Endothelial cell of umbilical vein (primary cell): ENCODE data around the gene DEPDC5. TPM values are rescaled to one million over a fixed set of nuclear protein-coding genes. Genes with fewer than 3 reads are reported as not detected.

ENCODE experiments used
- BruUV-seq: library from RNA; stranded (reverse); fragments of 400-500 nt; replicated peaks from 2 replicates; lab custom pipeline; 2021; lab: Mats Ljungman, UMichigan
- CTCF ChIA-PET: fragments of 300-600, 350-600 bp; sonication (Branson Sonifier 250); formaldehyde crosslinking; loops from one replicate; lab custom pipeline; 2021; ENCODE audit warnings: antibody characterized with exemption, inconsistent platforms; lab: Charles Lee
- POLR2A ChIA-PET: fragments of 300-600, 350-600 bp; sonication (Branson Sonifier 250); formaldehyde crosslinking; loops from one replicate; lab custom pipeline; 2021; ENCODE audit warnings: antibody characterized with exemption, inconsistent platforms; lab: Charles Lee
- DNase-seq: peaks from one replicate; pipeline ENCODE4 v3.0.0-alpha.2; 2011; ENCODE audit warnings: low read depth, low spot score
- FAIRE-seq: peaks from 2 replicates; lab custom pipeline; 2011; peaks lifted over from hg19 to GRCh38; lab: Jason Lieb, UNC
- H2AFZ ChIP-seq: 2 replicates; pipeline ENCODE4 v1.6.0; 2012; ENCODE audit warnings: low read depth, low read length, control low read depth, inconsistent platforms
- H3K27ac ChIP-seq: 2 replicates; pipeline ENCODE4 v1.5.1; 2011; ENCODE audit warnings: low read depth, mild to moderate bottlenecking, control low read depth, low read length, moderate library complexity; ENCODE audit not compliant: insufficient read depth
- H3K27me3 ChIP-seq, 2 experiments: 2 replicates each; pipeline versions ENCODE4 v1.6.0 to v1.6.1; 2011; ENCODE audit warnings: low read length in 2 of 2, mixed read lengths in 1 of 2; ENCODE audit not compliant: control insufficient read depth in 2 of 2, insufficient read depth in 2 of 2
- H3K36me3 ChIP-seq, 2 experiments: 2 replicates in 1 of 2; 3 replicates in 1 of 2; pipeline ENCODE4 v1.5.1; 2011; ENCODE audit warnings: low read length in 2 of 2, mild to moderate bottlenecking in 1 of 2, moderate library complexity in 1 of 2; ENCODE audit not compliant: control insufficient read depth in 2 of 2, insufficient read depth in 2 of 2; ENCODE audit errors: extremely low read depth in 1 of 2
- H3K4me1 ChIP-seq: 3 replicates; pipeline ENCODE4 v1.5.1; 2011; ENCODE audit warnings: mild to moderate bottlenecking, low read length; ENCODE audit not compliant: control insufficient read depth, insufficient read depth; ENCODE audit errors: extremely low read depth
- H3K4me2 ChIP-seq: 2 replicates; pipeline ENCODE4 v1.6.1; 2011; ENCODE audit warnings: low read length, control low read depth, mixed read lengths; ENCODE audit not compliant: insufficient read depth
- H3K4me3 ChIP-seq, 3 experiments: fragments of 200-600 bp in 1 of 3; sonication (generic), shearing (Covaris generic) in 1 of 3; replicated peaks in 1 of 3; 2 replicates each; pipeline ENCODE4 v1.5.1; 2011 to 2016; ENCODE audit warnings: control low read depth in 3 of 3, low read length in 3 of 3, mild to moderate bottlenecking in 2 of 3, inconsistent platforms in 1 of 3, low read depth in 1 of 3, moderate library complexity in 1 of 3; ENCODE audit not compliant: insufficient read depth in 1 of 3
- H3K79me2 ChIP-seq: 2 replicates; pipeline ENCODE4 v1.6.0; 2012; ENCODE audit warnings: low read length, inconsistent platforms; ENCODE audit not compliant: control insufficient read depth, insufficient read depth
- H3K9ac ChIP-seq: replicated peaks from 2 replicates; pipeline ENCODE3; 2011; ENCODE audit warnings: low read length, control low read depth; ENCODE audit not compliant: insufficient read depth; ENCODE audit errors: extremely low read depth
- H3K9me1 ChIP-seq: replicated peaks from 3 replicates; pipeline ENCODE4 v1.6.0; 2011; ENCODE audit warnings: mild to moderate bottlenecking, low read length; ENCODE audit not compliant: control insufficient read depth, insufficient read depth; ENCODE audit errors: extremely low read depth
- H3K9me3 ChIP-seq: replicated peaks from 2 replicates; pipeline ENCODE4 v1.5.1; 2012; ENCODE audit warnings: low read length, inconsistent platforms; ENCODE audit not compliant: control insufficient read depth, insufficient read depth
- H4K20me1 ChIP-seq: replicated peaks from 2 replicates; pipeline ENCODE3; 2011; ENCODE audit warnings: mild to moderate bottlenecking, low read length; ENCODE audit not compliant: control insufficient read depth, insufficient read depth; ENCODE audit errors: extremely low read depth
- GATA2 ChIP-seq: IDR thresholded peaks from 2 replicates; pipeline ENCODE4 v1.7.0; 2011; ENCODE audit warnings: low read depth, mild to moderate bottlenecking, moderate library complexity, mixed read lengths, low read length; ENCODE audit not compliant: insufficient read length, insufficient read depth
- dilution Hi-C: fragments of 300-500 bp; cut with MboI; formaldehyde crosslinking; loops from one replicate; pipeline ENCODE4 v1.15.0; 2019; ENCODE audit warnings: low sequenced_read_pairs; ENCODE audit not compliant: extremely low pct_ligation_motif_present
- intact Hi-C: fragments of 100-400 bp; cut with micrococcal nuclease; formaldehyde crosslinking; loops from one replicate; pipeline ENCODE4 v1.10.0; 2022
- polyA plus RNA-seq, 4 experiments: library from polyadenylated mRNA; depleted of rRNA in 3 of 4; stranded (reverse) in 3 of 4; unstranded in 1 of 4; fragments of >200 nt; gene quantifications; 2 replicates each; pipeline versions ENCODE4 v1.2.1 to v1.2.3, GENCODE V29; 2011 to 2012; ENCODE audit warnings: missing spikeins in 1 of 4
- total RNA-seq: library from RNA; stranded (reverse); gene quantifications from 2 replicates; pipeline ENCODE4 v1.2.3, GENCODE V29; 2021

The DEPDC5 gene
- total and polyA plus RNA-seq, 2 donors (not counting 3 experiments of a cell fraction or from before 2014, with no cell fraction given) = 13.1 to 36.6 TPM

GRCh38 chr22:31898926-31899325, 145.1 kb downstream of the DEPDC5 start:
- dilution Hi-C loops = no loop called here
- intact Hi-C loops = no loop called here
- no peak for DNase-seq
- Histone ChIP-seq H3K9ac (no peak overlapping the region), H3K4me3 (no peak overlapping the region), H4K20me1 (no peaks in the 10 kb centered on the region), H3K4me1 (peaks cover 15% of the 10 kb centered on the region), H3K9me1 (no peaks in the 10 kb centered on the region), H3K4me2 (no peak overlapping the region), H2AFZ (no peak overlapping the region), H3K9me3 (no peaks in the 10 kb centered on the region), H3K36me3 (peaks cover 0 to 9% of the 10 kb centered on the region in 2 experiments), H3K79me2 (no peaks in the 10 kb centered on the region), H3K27me3 (no peaks in the 10 kb centered on the region), H3K27ac (no peak overlapping the region)
- no TSS peak for BruUV-seq
- no peak for TF ChIP-seq GATA2
- POLR2A ChIA-PET = no interaction called here
- CTCF ChIA-PET = no interaction called here
- FAIRE-seq = peak; percentile 38

- DNase-seq = no peak
- Histone ChIP-seq H3K27ac (no peak overlapping the region), H3K79me2 (no peaks in the 10 kb centered on the region), H2AFZ (no peak overlapping the region), H3K9me1 (no peaks in the 10 kb centered on the region), H3K36me3 (peaks cover 0 to 9% of the 10 kb centered on the region in 2 experiments), H3K9ac (no peak overlapping the region), H3K9me3 (no peaks in the 10 kb centered on the region), H4K20me1 (no peaks in the 10 kb centered on the region), H3K4me3 (no peak overlapping the region), H3K4me2 (no peak overlapping the region), H3K27me3 (no peaks in the 10 kb centered on the region), H3K4me1 (peaks cover 15% of the 10 kb centered on the region)
- TF ChIP-seq GATA2 = no peak
- CTCF ChIA-PET = interaction anchor here (1.6 kb wide), 1 partner anchor 27 kb away, joined by 4 read pairs; no protein-coding TSS in a partner anchor
- POLR2A ChIA-PET = no interaction called here
- intact Hi-C loops = loop anchor here (2.0 kb wide), 1 partner anchor 47 kb away; no protein-coding TSS in a partner anchor
- FAIRE-seq = no peak
- dilution Hi-C loops = no loop called here
- no TSS peak for BruUV-seq
These were observed 145.8 kb downstream of the DEPDC5 start for GRCh38 chr22:31899669-31900068.
